IMR-90 (cell line): ENCODE data around the gene PDLIM5. TPM values are rescaled to one million over a fixed set of nuclear protein-coding genes. Genes with fewer than 3 reads are reported as not detected.

Experiments used
- ATAC-seq: fragments of 200-7000 bp; cut with Tn5 transposase; 2 replicates; pipeline ENCODE4 v1.9.1; 2020; ENCODE audit warnings: low read depth, mild to moderate bottlenecking, moderate library complexity
- BruUV-seq: library from RNA; stranded (reverse); fragments of 400-500 nt; replicated peaks from 2 replicates; lab custom pipeline; 2021; lab: Mats Ljungman, UMichigan
- CTCF ChIA-PET: fragments of 300-600 bp; formaldehyde crosslinking; extraction: SDS; loops from one replicate; lab custom pipeline; 2021; ENCODE audit warnings: antibody characterized with exemption; lab: Yijun Ruan, JAX
- POLR2A ChIA-PET: fragments of 300-600 bp; sonication (Branson Sonifier 250); formaldehyde crosslinking; loops from one replicate; lab custom pipeline; 2022; ENCODE audit warnings: antibody characterized with exemption; ENCODE audit not compliant: unreplicated experiment; lab: Charles Lee
- DNase-seq: peaks from one replicate; pipeline ENCODE4 v3.0.0; 2013
- H2AFZ ChIP-seq: replicated peaks from 2 replicates; pipeline ENCODE3; 2013; ENCODE audit warnings: low read length, mild to moderate bottlenecking; ENCODE audit not compliant: poor library complexity
- H2AK5ac ChIP-seq: 2 replicates; pipeline ENCODE4 v1.6.1; 2013; ENCODE audit warnings: low read depth, low read length, inconsistent platforms
- H2AK9ac ChIP-seq: replicated peaks from 2 replicates; pipeline ENCODE3; 2013; ENCODE audit warnings: mild to moderate bottlenecking, low read depth, low read length, moderate library complexity; ENCODE audit not compliant: poor library complexity
- H2BK120ac ChIP-seq: 2 replicates; pipeline ENCODE4 v1.6.1; 2013; ENCODE audit warnings: low read depth, low read length, inconsistent platforms
- H2BK15ac ChIP-seq: 3 replicates; pipeline ENCODE4 v1.6.1; 2013; ENCODE audit warnings: low read depth, low read length, inconsistent platforms
- H2BK20ac ChIP-seq: 2 replicates; pipeline ENCODE4 v1.6.1; 2013; ENCODE audit warnings: low read depth, mild to moderate bottlenecking, inconsistent platforms, low read length, moderate library complexity
- H2BK5ac ChIP-seq: 2 replicates; pipeline ENCODE4 v1.6.1; 2013; ENCODE audit warnings: mild to moderate bottlenecking, low read depth, low read length, inconsistent platforms; ENCODE audit not compliant: poor library complexity, severe bottlenecking
- H3K14ac ChIP-seq: replicated peaks from 2 replicates; pipeline ENCODE4 v1.6.1; 2013; ENCODE audit warnings: low read depth, low read length, inconsistent platforms
- H3K18ac ChIP-seq: 2 replicates; pipeline ENCODE4 v1.6.1; 2013; ENCODE audit warnings: low read depth, low read length, control low read depth
- H3K23ac ChIP-seq: 2 replicates; pipeline ENCODE4 v1.6.1; 2013; ENCODE audit warnings: low read depth, low read length, inconsistent platforms
- H3K27ac ChIP-seq: 2 replicates; pipeline ENCODE4 v1.5.1; 2013; ENCODE audit warnings: mild to moderate bottlenecking, control low read depth, low read length; ENCODE audit not compliant: insufficient read depth
- H3K27me3 ChIP-seq: 2 replicates; pipeline ENCODE4 v1.6.1; 2013; ENCODE audit warnings: low read length; ENCODE audit not compliant: control insufficient read depth, insufficient read depth
- H3K36me3 ChIP-seq: 2 replicates; pipeline ENCODE4 v1.6.1; 2013; ENCODE audit warnings: low read length, mixed read lengths; ENCODE audit not compliant: control insufficient read depth, insufficient read depth
- H3K4ac ChIP-seq: 2 replicates; pipeline ENCODE4 v1.6.1; 2013; ENCODE audit warnings: low read depth, low read length, inconsistent platforms
- H3K4me1 ChIP-seq: 2 replicates; pipeline ENCODE4 v1.6.1; 2013; ENCODE audit warnings: low read length, mixed read lengths; ENCODE audit not compliant: control insufficient read depth, insufficient read depth
- H3K4me2 ChIP-seq: 2 replicates; pipeline ENCODE4 v1.6.1; 2013; ENCODE audit warnings: low read depth, mild to moderate bottlenecking, control low read depth, low read length, moderate library complexity
- H3K4me3 ChIP-seq: 2 replicates; pipeline ENCODE4 v1.5.1; 2013; ENCODE audit warnings: low read depth, mild to moderate bottlenecking, control low read depth, low read length, moderate library complexity; ENCODE audit not compliant: insufficient read depth
- H3K56ac ChIP-seq: 2 replicates; pipeline ENCODE4 v1.6.1; 2013; ENCODE audit warnings: low read length, inconsistent platforms; ENCODE audit not compliant: insufficient read depth; ENCODE audit errors: extremely low read depth
- H3K79me1 ChIP-seq, 2 experiments: 2 replicates each; pipeline ENCODE4 v1.6.1; 2013; ENCODE audit warnings: low read length in 2 of 2, inconsistent platforms in 1 of 2, low read depth in 1 of 2
- H3K9ac ChIP-seq: 2 replicates; pipeline ENCODE4 v1.6.1; 2013; ENCODE audit warnings: low read depth, low read length, control low read depth
- H3K9me1 ChIP-seq: 2 replicates; pipeline ENCODE4 v1.6.1; 2013; ENCODE audit warnings: low read length, inconsistent platforms; ENCODE audit not compliant: insufficient read depth
- H3K9me3 ChIP-seq: 2 replicates; pipeline ENCODE4 v1.6.1; 2013; ENCODE audit warnings: low read length; ENCODE audit not compliant: control insufficient read depth, insufficient read depth
- H4K20me1 ChIP-seq: 2 replicates; pipeline ENCODE4 v1.6.1; 2013; ENCODE audit warnings: low read length, inconsistent platforms; ENCODE audit not compliant: insufficient read depth
- H4K5ac ChIP-seq: 2 replicates; pipeline ENCODE4 v1.6.1; 2013; ENCODE audit warnings: mild to moderate bottlenecking, low read depth, low read length, control low read depth
- H4K8ac ChIP-seq, 2 experiments: 2 replicates each; pipeline ENCODE4 v1.6.1; 2013; ENCODE audit warnings: low read depth in 2 of 2, low read length in 2 of 2, control low read depth in 1 of 2, inconsistent platforms in 1 of 2
- H4K91ac ChIP-seq: 2 replicates; pipeline ENCODE4 v1.6.1; 2013; ENCODE audit warnings: low read depth, low read length, inconsistent platforms; ENCODE audit not compliant: insufficient read depth
- BHLHE40 ChIP-seq: fragments of 150-350 bp; IDR thresholded peaks from 2 replicates; pipeline ENCODE4 v1.6.1; 2016; ENCODE audit warnings: mild to moderate bottlenecking, low read depth, low read length
- CEBPB ChIP-seq: IDR thresholded peaks from 2 replicates; pipeline ENCODE4 v1.6.1; 2012; ENCODE audit warnings: low read depth, low read length, improper control_type of control experiment
- CHD1 ChIP-seq: IDR thresholded peaks from 2 replicates; pipeline ENCODE4 v1.6.1; 2012; ENCODE audit warnings: low read depth, low read length, improper control_type of control experiment
- CTCF ChIP-seq: conservative IDR thresholded peaks from 2 replicates; pipeline ENCODE4 v1.5.1; 2012; ENCODE audit warnings: mild to moderate bottlenecking, low read depth, low read length, improper control_type of control experiment
- ELK1 ChIP-seq: fragments of 150-350 bp; IDR thresholded peaks from 2 replicates; pipeline ENCODE4 v1.6.1; 2016; ENCODE audit warnings: low read depth, mild to moderate bottlenecking, low read length, moderate library complexity, borderline replicate concordance
- FOS ChIP-seq: fragments of 150-350 bp; IDR thresholded peaks from 2 replicates; pipeline ENCODE4 v1.6.1; 2016; ENCODE audit warnings: low read depth, low read length
- MAFK ChIP-seq: IDR thresholded peaks from 2 replicates; pipeline ENCODE4 v1.6.1; 2012; ENCODE audit warnings: low read depth, low read length, improper control_type of control experiment
- MAZ ChIP-seq: IDR thresholded peaks from 2 replicates; pipeline ENCODE4 v1.6.1; 2012; ENCODE audit warnings: low read depth, mild to moderate bottlenecking, low read length, improper control_type of control experiment, moderate library complexity, borderline replicate concordance
- MXI1 ChIP-seq: IDR thresholded peaks from 2 replicates; pipeline ENCODE4 v1.6.1; 2012; ENCODE audit warnings: low read depth, mild to moderate bottlenecking, low read length, moderate library complexity, borderline replicate concordance
- NFE2L2 ChIP-seq: fragments of 150-350 bp; IDR thresholded peaks from 2 replicates; pipeline ENCODE4 v1.6.1; 2016; ENCODE audit warnings: low read depth, mild to moderate bottlenecking, low read length
- POLR2A ChIP-seq: IDR thresholded peaks from 2 replicates; pipeline ENCODE4 v1.6.1; 2012; ENCODE audit warnings: mild to moderate bottlenecking, low read depth, low read length
- RAD21 ChIP-seq: IDR thresholded peaks from 2 replicates; pipeline ENCODE4 v1.6.1; 2012; ENCODE audit warnings: low read length, improper control_type of control experiment
- RCOR1 ChIP-seq: IDR thresholded peaks from 2 replicates; pipeline ENCODE4 v1.6.1; 2012; ENCODE audit warnings: mild to moderate bottlenecking, low read length, improper control_type of control experiment; ENCODE audit not compliant: insufficient replicate concordance
- RFX5 ChIP-seq: IDR thresholded peaks from 2 replicates; pipeline ENCODE4 v1.8.0; 2012; ENCODE audit warnings: low read depth, mild to moderate bottlenecking, low read length, moderate library complexity
- SMC3 ChIP-seq: fragments of 150-350 bp; IDR thresholded peaks from 2 replicates; pipeline ENCODE4 v1.6.1; 2016; ENCODE audit warnings: low read depth, mild to moderate bottlenecking, antibody characterized with exemption, low read length, moderate library complexity
- USF2 ChIP-seq: fragments of 150-350 bp; IDR thresholded peaks from 2 replicates; pipeline ENCODE4 v1.6.1; 2017; ENCODE audit warnings: mild to moderate bottlenecking, antibody characterized with exemption, low read length, low read depth
- WGBS, 2 experiments: methylation state at CpG; one replicate each; pipeline versions ENCODE4 v1.1.5 to v1.1.7; 2013; ENCODE audit warnings: missing lambda C conversion rate in 2 of 2; ENCODE audit not compliant: insufficient read length in 1 of 2; ENCODE audit errors: extremely low coverage in 2 of 2; 5-methylcytosine and 5-hydroxymethylcytosine counted together
- dilution Hi-C: fragments of 300-500 bp; cut with HindIII; formaldehyde crosslinking; loops from one replicate; pipeline ENCODE4 v1.14.3; 2018; ENCODE audit warnings: low sequenced_read_pairs; ENCODE audit not compliant: unreplicated experiment
- in situ Hi-C: fragments of 300-500 bp; cut with MboI; formaldehyde crosslinking; loops from 3 replicates; pipeline ENCODE4 v1.14.3; 2019; ENCODE audit warnings: low sequenced_read_pairs, inconsistent platforms, mixed read lengths
- intact Hi-C: fragments of 100-400 bp; cut with micrococcal nuclease; formaldehyde crosslinking; loops from 2 replicates; pipeline ENCODE4 v1.10.0; 2022
- polyA plus RNA-seq, 3 experiments: library from polyadenylated mRNA; depleted of rRNA; stranded (reverse); fragments of >200 nt; gene quantifications; 2 replicates each; pipeline ENCODE4 v1.2.3, GENCODE V29; 2012; ENCODE audit warnings: low replicate concordance in 1 of 3
- total RNA-seq: library from RNA; depleted of rRNA; stranded (reverse); fragments of >200 nt; gene quantifications from 2 replicates; pipeline ENCODE4 v1.2.3, GENCODE V29; 2012

PDLIM5 gene
- total and polyA plus RNA-seq, 2 of the 4 experiments (the other 2 are of a cell fraction) = 96.5 to 188 TPM

- H3K18ac ChIP-seq = peak overlapping the region; percentile 61; the same call in 1 of the 2 replicates
- no peak overlapping the region for H2BK15ac ChIP-seq
- no peak overlapping the region for H4K91ac ChIP-seq
- in situ Hi-C loops (no loop called here), dilution Hi-C loops (no loop called here), intact Hi-C loops (no loop called here)
- no peak overlapping the region for H3K27ac ChIP-seq
- no peak overlapping the region for H3K56ac ChIP-seq
- peaks cover 18 to 73% of the 10 kb centered on the region in 2 experiments for H3K79me1 ChIP-seq
- TF ChIP-seq USF2 = no peak
- TF ChIP-seq ELK1 = no peak
- TF ChIP-seq CEBPB = no peak
- no peak for TF ChIP-seq NFE2L2
- TF ChIP-seq MAZ = no peak
- no peak for TF ChIP-seq FOS
- no peak for TF ChIP-seq POLR2A
- TF ChIP-seq SMC3 = no peak
- TF ChIP-seq MAFK = no peak
- no peak for TF ChIP-seq MXI1
- no peak for TF ChIP-seq RCOR1
- no peak for TF ChIP-seq RAD21
- no peak for TF ChIP-seq RFX5
- no peak for TF ChIP-seq BHLHE40
- TF ChIP-seq CTCF = no peak
- TF ChIP-seq CHD1 = no peak
- H3K9me3 ChIP-seq = no peaks in the 10 kb centered on the region
- ChIA-PET CTCF (no interaction called here), POLR2A (no interaction called here)
- H2AK9ac ChIP-seq = no peak overlapping the region
- no peaks in the 10 kb centered on the region; the same call in 1 of the 2 replicates for H3K36me3 ChIP-seq
- WGBS, 2 experiments = no CpG with 5 or more reads among the region's 4 CpGs
- no peak overlapping the region for H2AFZ ChIP-seq
- no peak overlapping the region for H4K5ac ChIP-seq
- peak overlapping the region; percentile 3; the same call in 1 of the 2 replicates for H2BK120ac ChIP-seq
- H2BK20ac ChIP-seq = no peak overlapping the region
- DNase-seq (peak; percentile 41), ATAC-seq (peak; percentile 73)
- H2BK5ac ChIP-seq = peak overlapping the region; percentile 59
- H3K27me3 ChIP-seq = no peaks in the 10 kb centered on the region
- no TSS peak for BruUV-seq
- no peak overlapping the region for H3K9ac ChIP-seq
- H3K4me1 ChIP-seq = peaks cover 17% of the 10 kb centered on the region
- no peak overlapping the region for H2AK5ac ChIP-seq
- H3K4ac ChIP-seq = no peak overlapping the region
- H3K9me1 ChIP-seq = peaks cover 10% of the 10 kb centered on the region
- no peak overlapping the region; the same call in 1 of the 2 replicates for H3K4me2 ChIP-seq
- no peak overlapping the region for H3K23ac ChIP-seq
- no peak overlapping the region for H4K8ac ChIP-seq
- peaks cover 4% of the 10 kb centered on the region; the same call in 1 of the 2 replicates for H4K20me1 ChIP-seq
- H3K14ac ChIP-seq = no peak overlapping the region
- H3K4me3 ChIP-seq = no peak overlapping the region
Observed at GRCh38 chr4:94504545-94504944, 52.8 kb downstream of the PDLIM5 start.
